Measurements from ENCODE around the gene NEAT1.

DNA sequence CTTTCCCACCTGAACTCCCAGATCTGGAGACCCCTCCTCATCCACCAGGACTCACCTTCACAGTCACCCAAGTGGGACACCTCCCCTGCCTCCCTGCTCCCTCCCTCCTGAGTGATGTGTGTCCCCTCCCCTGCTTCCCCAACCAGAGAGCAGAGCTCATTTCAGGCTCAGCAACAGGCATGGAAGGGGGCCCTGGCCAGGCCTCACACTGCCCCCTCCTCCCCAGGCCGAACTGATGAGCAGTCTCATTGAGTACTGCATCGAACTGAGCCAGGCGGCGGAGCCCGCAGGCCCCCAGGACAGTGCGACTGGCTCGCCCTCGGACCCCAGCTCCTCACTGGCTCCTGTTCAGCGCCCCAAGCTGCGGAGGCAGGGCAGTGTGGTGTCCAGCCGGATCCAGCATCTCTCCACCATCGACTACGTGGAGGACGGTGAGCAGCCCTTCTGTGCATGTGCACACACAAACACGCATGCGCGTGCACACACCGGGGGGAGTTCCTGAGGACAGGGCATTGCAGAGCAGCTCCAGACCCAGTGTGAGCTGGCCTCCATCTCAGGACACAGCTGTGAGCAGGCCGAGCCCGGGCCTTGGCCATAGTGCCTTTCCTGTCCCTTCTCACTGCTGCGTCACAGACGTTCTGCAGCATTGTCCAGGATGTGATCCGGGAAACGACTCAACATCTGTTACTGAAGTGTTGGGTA, 17.8 kb upstream of the NEAT1 start:
- TF ChIP-seq CTCF (IDR thresholded peaks at IDR 0.05) (no peak), POLR2A (IDR thresholded peaks at IDR 0.05) (no peak)
